ENCODE measurements around the gene PAK1.

Gene PAK1

GRCh38 chr11:77440678-77441077 is 33.2 kb downstream of the PAK1 start:
- no peak for DNase-seq (ENCODE audit: extremely low read depth in 1 of 2, low read depth in 1 of 2)

- no peak for DNase-seq (ENCODE audit: extremely low read depth in 1 of 2, low read depth in 1 of 2)
Measured at GRCh38 chr11:77438487-77438886, 35.4 kb downstream of the PAK1 start.

GRCh38 chr11:77436969-77437368 is 36.9 kb downstream of the PAK1 start:
- no peak for DNase-seq (ENCODE audit: extremely low read depth in 1 of 2, low read depth in 1 of 2)

DNA sequence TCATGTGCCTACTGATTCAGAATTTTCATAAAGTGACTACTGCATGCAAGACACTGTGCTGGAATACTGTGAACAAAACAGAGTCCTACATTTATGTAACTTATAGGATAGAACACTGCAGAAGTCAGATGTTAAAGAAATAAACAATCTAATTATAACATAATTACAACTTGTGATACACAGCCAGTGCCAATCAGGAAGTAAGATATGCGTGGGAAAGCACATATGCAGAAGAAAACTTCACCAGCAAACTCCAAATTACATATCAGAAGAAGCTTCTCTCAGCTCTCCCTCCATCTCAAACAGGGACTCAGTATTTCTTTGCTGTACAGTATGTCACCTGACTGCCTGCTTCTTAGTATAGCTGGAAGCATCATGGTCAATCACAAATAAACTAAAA is 37.4 kb downstream of the PAK1 start:
- no peak for DNase-seq (ENCODE audit: extremely low read depth in 1 of 2, low read depth in 1 of 2)

GRCh38 chr11:77435972-77436371 is 37.9 kb downstream of the PAK1 start:
- DNase-seq (ENCODE audit: extremely low read depth in 1 of 2, low read depth in 1 of 2) = no peak

GRCh38 chr11:77431813-77432212 is 42.1 kb downstream of the PAK1 start:
- DNase-seq (ENCODE audit: extremely low read depth in 1 of 2, low read depth in 1 of 2) = no peak

- DNase-seq (ENCODE audit: extremely low read depth in 1 of 2, low read depth in 1 of 2) = no peak
Measured at GRCh38 chr11:77428598-77428997, 45.3 kb downstream of the PAK1 start.

DNA sequence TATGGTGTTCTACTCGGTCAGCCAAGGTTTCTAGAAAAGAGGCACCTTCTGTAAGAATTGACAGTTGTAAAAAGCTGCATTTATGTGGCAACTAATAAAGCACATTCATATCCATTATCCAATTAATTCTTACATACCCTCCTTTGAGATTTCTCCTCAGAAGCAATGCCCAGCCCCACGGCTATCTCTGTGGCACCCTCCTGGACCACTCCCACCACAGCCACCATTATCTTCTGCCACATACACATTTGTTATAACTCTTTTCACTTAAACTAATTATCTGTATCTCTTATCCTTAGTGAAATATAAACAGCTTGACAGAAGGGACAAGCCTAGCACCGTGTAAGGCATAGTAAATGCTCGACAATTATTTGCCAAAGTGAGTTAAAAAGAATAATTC is 48.5 kb downstream of the PAK1 start:
- no peak for DNase-seq (ENCODE audit: extremely low read depth in 1 of 2, low read depth in 1 of 2)

DNA sequence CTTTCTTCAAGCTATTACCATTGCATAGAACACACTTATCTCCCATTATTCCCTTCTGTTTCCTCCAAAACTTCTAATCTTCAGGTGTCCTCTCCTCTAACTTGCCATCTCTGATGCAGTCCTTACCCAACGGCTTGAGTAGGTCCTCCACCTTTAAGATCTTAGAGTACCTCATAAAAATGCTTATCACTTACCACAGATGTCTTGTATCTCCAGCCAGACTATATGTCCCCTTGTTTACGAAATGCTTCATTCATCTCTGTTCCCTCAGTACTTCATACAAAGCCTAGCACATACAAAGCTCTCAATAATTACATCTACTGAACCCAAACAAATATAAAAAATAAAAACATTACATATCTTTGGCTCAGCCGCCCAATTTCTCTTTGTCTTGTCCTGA is 49.2 kb downstream of the PAK1 start:
- no peak for DNase-seq (ENCODE audit: extremely low read depth in 1 of 2, low read depth in 1 of 2)

DNA sequence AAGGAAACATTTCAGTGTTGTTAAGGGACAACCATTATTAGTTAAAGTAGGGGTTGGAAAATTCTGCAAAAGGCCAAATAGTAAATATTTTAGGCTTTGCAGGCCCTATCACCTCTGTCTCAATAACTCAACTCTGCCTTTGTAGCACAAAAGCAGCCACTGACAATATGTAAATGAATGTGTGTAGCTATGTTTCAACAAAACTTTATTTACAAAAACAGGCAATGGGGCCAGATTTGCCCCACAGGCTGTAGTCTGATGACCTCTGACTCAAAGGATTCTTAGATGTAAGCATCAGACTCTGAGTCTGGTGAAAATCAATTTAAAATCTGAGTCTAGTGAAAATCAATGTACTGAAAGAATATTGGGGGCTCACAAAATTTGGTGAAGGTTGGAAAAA is 50.3 kb downstream of the PAK1 start:
- DNase-seq (ENCODE audit: extremely low read depth in 1 of 2, low read depth in 1 of 2) = no peak

DNA sequence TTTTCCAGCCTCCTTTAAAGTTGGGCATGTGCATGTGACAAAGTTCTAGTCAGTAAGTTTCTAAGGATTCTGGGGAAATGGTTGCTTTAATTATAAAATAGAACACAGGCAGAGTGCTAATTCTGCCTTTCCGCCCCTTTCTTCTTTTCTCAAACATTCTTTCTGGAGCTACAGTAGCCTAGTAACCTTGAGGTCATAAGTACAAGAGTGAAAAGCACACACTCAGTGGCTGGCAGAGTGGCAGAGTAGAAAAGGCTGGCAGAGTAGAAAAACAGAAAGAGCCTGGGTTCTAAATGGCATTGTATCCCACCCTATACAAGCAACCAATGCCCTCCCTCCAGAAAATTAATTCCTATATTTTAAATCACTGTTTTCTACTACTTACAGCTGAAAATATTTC is 51.2 kb downstream of the PAK1 start:
- DNase-seq (ENCODE audit: extremely low read depth in 1 of 2, low read depth in 1 of 2) = no peak

- no peak for DNase-seq (ENCODE audit: extremely low read depth in 1 of 2, low read depth in 1 of 2)
Measured at GRCh38 chr11:77421041-77421723, 52.7 kb downstream of the PAK1 start.

DNA sequence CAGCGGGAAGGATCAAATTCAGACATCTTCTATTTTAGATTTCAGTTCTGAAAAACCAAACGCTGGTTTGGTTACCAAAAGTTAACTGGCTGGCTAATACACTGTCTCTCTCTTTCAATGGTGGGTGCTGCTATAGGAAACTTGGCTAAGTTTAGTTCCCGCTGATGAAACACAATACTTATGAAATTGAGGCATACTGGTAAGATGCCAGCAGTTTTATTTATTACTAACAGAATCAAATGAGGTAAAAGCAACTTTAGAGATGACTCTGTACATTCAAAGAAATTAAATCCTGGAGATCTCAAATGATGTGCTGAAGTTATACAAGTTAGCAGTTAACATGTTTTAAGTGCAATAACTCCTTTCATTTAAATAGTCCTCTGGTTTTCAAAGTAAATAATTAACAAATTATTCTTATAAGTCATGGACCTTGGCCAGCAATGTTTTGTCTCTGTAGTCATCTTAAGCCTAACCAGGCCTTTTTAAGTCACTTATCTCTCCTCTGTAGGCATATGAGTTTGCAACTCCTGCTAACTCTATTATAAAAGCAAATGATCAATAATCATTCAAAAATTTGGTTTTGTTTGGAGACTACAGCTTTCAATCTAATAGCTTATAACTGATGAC is 54.8 kb downstream of the PAK1 start:
- DNase-seq (ENCODE audit: extremely low read depth in 1 of 2, low read depth in 1 of 2) = no peak

DNA sequence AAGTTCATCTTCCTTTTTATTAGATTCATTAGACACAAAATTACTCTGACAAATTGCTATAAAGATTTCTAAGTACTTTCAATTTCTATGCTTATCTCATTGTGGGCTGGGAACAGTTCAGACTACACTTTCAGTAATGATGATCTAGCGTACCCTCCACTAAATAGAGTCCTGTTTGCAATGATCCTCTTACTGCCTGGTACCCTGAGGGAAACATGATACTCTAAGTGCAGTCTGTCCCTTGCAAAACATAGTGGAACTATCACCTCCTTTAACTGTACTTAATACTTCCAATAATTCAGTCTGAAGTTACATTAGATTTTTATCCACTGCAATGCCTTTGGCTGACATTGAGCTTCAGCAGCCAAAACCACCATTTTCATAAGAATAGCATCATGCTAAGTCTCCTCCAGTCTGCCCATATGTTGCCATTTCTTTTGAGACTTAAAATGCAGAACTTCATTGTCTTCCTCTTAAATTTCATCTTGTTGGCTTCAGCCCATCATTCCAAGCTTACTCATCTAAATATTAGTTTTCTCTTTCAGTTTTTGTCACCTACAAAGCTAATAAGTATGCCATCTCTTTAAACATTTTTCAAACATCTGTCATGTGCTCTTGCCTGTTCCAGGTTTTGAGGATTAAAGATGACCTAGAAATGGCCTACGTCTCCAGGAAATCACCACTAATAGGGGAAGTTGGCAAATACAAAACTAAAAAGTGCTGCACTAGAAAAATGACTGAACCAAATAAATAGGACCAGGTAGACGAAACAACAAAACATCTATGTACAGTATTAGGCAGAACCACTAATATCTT is 55.5 kb downstream of the PAK1 start:
- DNase-seq (ENCODE audit: extremely low read depth in 1 of 2, low read depth in 1 of 2) = no peak

DNA sequence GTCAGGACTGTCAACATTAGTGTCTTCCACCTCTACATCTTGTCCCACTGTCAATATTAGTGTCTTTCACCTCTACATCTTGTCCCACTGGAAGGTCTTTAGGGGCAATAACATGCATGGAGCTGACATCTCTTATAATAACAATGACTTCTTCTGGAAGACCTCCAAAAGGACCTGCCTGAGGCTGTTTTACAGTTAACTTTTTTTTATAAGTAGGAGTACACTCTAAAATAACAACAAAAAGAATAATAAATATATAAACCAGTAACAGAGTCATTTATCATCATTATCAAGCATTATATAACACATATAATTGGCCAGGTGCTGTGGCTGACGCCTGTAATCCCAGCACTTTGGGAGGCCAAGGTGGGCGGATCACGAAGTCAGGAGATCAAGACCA is 57.5 kb downstream of the PAK1 start:
- DNase-seq (ENCODE audit: extremely low read depth in 1 of 2, low read depth in 1 of 2) = no peak

GRCh38 chr11:77413850-77414460 is 59.9 kb downstream of the PAK1 start:
- DNase-seq (ENCODE audit: extremely low read depth in 1 of 2, low read depth in 1 of 2) = no peak

GRCh38 chr11:77412814-77413213 is 61.1 kb downstream of the PAK1 start:
- DNase-seq (ENCODE audit: extremely low read depth in 1 of 2, low read depth in 1 of 2) = no peak

- peak; percentile 59 to 78 for DNase-seq (ENCODE audit: extremely low read depth in 1 of 2, low read depth in 1 of 2)
Measured at GRCh38 chr11:77411717-77412441, 62.0 kb downstream of the PAK1 start.

DNA sequence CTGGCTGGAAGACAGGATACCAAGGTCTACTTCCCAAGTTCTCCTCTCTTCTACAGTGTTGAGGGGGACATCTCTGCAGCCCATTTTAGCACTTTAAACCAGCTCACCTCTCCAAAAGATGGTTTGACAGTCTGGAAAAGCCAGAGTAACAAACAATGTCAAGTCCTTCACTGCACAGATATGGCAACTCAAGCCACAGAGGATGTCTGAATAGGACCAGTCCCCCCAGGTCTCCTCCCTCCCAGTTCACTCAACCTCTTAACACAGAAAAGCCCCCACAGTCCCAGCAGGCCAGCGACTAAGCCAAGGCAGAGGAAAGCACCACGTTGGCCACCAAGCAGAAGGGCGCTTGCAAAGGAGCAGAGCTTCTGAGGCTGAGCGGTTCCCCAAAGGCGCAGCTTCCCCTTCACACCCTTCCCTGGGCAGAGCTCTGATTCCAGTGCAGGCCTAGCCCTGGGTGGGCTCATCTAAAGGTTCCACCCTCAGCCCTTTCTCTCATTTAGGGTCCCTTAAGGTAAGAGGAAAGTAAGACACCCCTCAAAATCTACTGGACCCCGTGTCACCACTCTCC is 62.7 kb downstream of the PAK1 start:
- no peak for DNase-seq (ENCODE audit: extremely low read depth in 1 of 2, low read depth in 1 of 2)

DNA sequence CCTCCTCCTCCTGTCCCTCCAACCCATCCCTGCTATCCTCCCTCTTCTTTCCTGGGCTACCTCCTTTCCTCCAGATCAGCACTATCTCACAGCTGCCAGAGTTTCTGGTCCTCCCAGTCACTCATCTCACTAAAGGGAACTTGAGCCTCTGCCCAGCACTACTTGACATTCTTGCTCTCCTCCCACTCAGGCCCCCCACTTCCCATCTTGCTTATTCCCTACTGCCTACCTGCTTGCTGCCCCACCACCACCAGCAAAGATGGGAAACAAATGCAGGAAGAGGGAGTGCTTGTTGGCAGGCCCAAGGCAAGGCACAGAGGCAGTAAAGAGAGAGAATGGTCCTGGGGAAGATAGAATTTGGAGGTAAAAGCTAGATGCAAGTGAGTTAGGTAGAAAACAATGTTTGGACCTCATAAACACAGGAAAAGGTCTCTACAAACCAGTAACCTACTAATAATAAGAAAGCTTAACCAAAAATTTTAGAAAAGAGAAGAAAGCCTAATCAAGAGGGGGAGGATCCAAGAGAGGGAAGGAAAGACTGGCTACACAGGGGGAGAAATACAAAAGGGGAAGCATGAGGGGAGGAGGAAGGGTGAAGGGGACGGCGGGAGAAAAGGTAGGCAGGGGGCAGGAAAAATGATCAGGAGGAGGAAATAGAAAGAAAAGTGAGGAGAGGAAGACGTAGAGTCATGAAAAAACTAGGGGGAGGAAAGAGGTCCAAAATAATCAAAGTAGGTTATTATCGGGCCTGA is 63.6 kb downstream of the PAK1 start:
- DNase-seq (ENCODE audit: extremely low read depth in 1 of 2, low read depth in 1 of 2) = no peak

Data from stimulated activated CD8-positive, alpha-beta memory T cell treated with anti-CD3 and anti-CD28 coated beads, Interleukin-7, amount 100 ng/mL, for 48 hours (primary cell).